Vagina (tissue), 2 donors: Measurements from ENCODE around the gene LMBRD1. TPM values are rescaled to one million over a fixed set of nuclear protein-coding genes. Genes with fewer than 3 reads are reported as not detected.

Experiments
- DNase-seq, 2 donors: peaks; one replicate each; pipeline ENCODE4 v3.0.0-alpha.2; 2017; ENCODE audit errors: extremely low spot score in 2 of 2
- H3K27ac ChIP-seq: fragments of 200-600 bp; sonication (generic); one replicate; pipeline ENCODE4 v1.5.1; 2019
- H3K27me3 ChIP-seq: fragments of 200-600 bp; sonication (generic); one replicate; pipeline ENCODE4 v1.5.1; 2019
- H3K36me3 ChIP-seq, 2 donors: fragments of 200-600 bp; sonication (generic); one replicate each; pipeline ENCODE4 v1.5.1; 2017 to 2019
- H3K4me1 ChIP-seq: fragments of 200-600 bp; sonication (generic); one replicate; pipeline ENCODE4 v1.5.1; 2019
- H3K4me3 ChIP-seq, 2 donors: fragments of 200-600 bp; sonication (generic); 1 replicate in 1 of 2; 2 replicates in 1 of 2; pipeline ENCODE4 v1.5.1; 2016 to 2019
- H3K9me3 ChIP-seq: fragments of 200-600 bp; sonication (generic); one replicate; pipeline ENCODE4 v1.5.1; 2019
- POLR2A ChIP-seq, 2 donors: fragments of 450-650 bp; IDR thresholded peaks; one replicate each; pipeline ENCODE4 v1.6.1; 2017; ENCODE audit warnings: antibody characterized with exemption in 2 of 2, mild to moderate bottlenecking in 2 of 2, moderate library complexity in 2 of 2
- POLR2AphosphoS5 ChIP-seq, 2 donors: sonication (generic); formaldehyde crosslinking; IDR thresholded peaks; one replicate each; pipeline ENCODE4 v1.9.0; 2017; ENCODE audit warnings: antibody characterized with exemption in 2 of 2, mild to moderate bottlenecking in 2 of 2, low read depth in 1 of 2; ENCODE audit not compliant: insufficient read depth in 1 of 2
- intact Hi-C: fragments of 100-400 bp; cut with DNase I; formaldehyde crosslinking; loops from one replicate; pipeline ENCODE4 v1.15.1; 2023
- total RNA-seq: library from RNA; depleted of rRNA; stranded (reverse); fragments of >200 nt; gene quantifications from one replicate; pipeline ENCODE4 v1.2.3, GENCODE V29; 2016
- TF ChIP-seq, protein P1 (sequence below), 3 experiments: fragments of 450-650 bp in 2 of 3; fragments of 200-600 bp in 1 of 3; sonication (generic) in 1 of 3; IDR thresholded peaks; one replicate each; pipeline ENCODE4 v1.5.1; 2017 to 2019; ENCODE audit warnings: antibody characterized with exemption in 3 of 3, mild to moderate bottlenecking in 2 of 3, moderate library complexity in 2 of 3

The LMBRD1 gene
- total RNA-seq, 1 donor from 2014 or later: 36.6 TPM

DNA sequence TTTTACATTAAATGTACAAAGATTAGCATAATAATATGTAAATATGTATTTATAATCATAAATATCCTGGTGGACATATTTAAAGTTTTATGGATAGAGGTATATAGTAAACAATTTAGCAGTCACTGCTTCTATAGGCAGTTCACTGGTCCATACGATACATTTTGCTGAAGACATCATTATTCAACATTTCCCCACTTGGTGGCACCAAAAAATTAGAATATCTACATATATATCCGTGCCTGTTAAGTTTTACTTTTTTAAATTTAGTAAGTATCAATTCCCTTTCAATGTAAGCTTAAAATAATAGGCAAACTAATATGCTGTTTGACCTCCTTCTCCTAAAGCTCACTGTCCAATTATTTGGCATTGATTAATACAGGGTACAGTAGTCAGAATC, 64.2 kb downstream of the LMBRD1 start:
- Histone ChIP-seq H3K27ac (no peak overlapping the region), H3K9me3 (no peaks in the 10 kb centered on the region), H3K36me3 (peaks cover 0 to 7% of the 10 kb centered on the region in 2 donors), H3K4me3 (no peak overlapping the region), H3K4me1 (no peaks in the 10 kb centered on the region), H3K27me3 (no peaks in the 10 kb centered on the region)
- TF ChIP-seq POLR2AphosphoS5 (IDR thresholded peaks at IDR 0.05; ENCODE audit: insufficient read depth in 1 of 2, low read depth in 1 of 2): no peak
- TF ChIP-seq POLR2A (IDR thresholded peaks at IDR 0.05): no peak
- TF ChIP-seq, protein P1, sequence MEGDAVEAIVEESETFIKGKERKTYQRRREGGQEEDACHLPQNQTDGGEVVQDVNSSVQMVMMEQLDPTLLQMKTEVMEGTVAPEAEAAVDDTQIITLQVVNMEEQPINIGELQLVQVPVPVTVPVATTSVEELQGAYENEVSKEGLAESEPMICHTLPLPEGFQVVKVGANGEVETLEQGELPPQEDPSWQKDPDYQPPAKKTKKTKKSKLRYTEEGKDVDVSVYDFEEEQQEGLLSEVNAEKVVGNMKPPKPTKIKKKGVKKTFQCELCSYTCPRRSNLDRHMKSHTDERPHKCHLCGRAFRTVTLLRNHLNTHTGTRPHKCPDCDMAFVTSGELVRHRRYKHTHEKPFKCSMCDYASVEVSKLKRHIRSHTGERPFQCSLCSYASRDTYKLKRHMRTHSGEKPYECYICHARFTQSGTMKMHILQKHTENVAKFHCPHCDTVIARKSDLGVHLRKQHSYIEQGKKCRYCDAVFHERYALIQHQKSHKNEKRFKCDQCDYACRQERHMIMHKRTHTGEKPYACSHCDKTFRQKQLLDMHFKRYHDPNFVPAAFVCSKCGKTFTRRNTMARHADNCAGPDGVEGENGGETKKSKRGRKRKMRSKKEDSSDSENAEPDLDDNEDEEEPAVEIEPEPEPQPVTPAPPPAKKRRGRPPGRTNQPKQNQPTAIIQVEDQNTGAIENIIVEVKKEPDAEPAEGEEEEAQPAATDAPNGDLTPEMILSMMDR (IDR thresholded peaks at IDR 0.05): no peak
- intact Hi-C loops: no loop called here
- no peak for DNase-seq

DNA sequence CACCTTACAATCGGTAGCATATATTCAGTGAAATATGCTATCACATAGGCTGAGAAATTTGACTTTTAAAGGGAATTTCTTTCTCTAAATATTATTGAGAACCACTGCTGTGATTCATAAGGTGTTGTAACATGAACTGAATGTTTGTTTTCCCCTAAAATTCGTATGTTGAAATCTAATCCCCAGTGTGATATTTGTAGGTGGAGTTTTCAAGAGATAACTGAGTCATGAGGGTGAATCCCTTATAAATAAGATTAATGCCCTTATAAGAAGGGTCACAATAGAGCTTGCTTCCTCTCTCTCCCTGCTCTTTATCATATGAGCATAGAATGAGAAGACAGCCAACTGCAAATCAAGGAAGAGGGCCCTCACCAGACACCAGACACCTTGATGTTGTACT, 64.8 kb downstream of the LMBRD1 start:
- Histone ChIP-seq H3K4me1 (no peaks in the 10 kb centered on the region), H3K36me3 (peaks cover 0 to 4% of the 10 kb centered on the region in 2 donors), H3K27me3 (no peaks in the 10 kb centered on the region), H3K27ac (no peak overlapping the region), H3K9me3 (no peaks in the 10 kb centered on the region), H3K4me3 (no peak overlapping the region)
- TF ChIP-seq POLR2A (IDR thresholded peaks at IDR 0.05): no peak
- TF ChIP-seq POLR2AphosphoS5 (IDR thresholded peaks at IDR 0.05; ENCODE audit: insufficient read depth in 1 of 2, low read depth in 1 of 2): no peak
- TF ChIP-seq, protein P1 (IDR thresholded peaks at IDR 0.05): no peak
- intact Hi-C loops: no loop called here
- DNase-seq: no peak

DNA sequence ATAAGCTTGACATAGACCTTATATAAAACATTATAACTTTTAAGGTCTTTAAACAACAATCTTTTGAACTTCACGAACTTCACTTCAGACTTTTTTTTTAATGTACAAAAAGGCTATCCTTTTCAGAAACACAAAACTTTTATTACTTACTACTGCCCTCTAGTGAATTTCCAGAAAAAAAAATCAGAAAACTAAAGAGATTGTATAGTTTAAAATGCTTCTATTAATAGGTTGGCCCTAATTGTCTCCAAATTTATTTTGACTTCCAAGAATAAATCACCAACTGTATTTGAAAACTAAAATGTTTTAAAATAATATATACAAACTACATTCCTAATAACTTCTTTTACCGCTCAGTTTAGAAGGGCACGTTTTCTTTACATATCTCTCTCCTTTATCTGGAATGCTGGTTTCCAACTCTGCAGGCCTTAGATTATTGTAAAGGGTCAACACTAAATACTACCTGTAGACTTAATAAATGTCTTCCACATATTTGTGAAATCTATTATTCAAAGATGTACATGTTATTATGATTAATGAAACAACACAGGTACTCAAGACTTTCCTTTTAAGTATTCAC, 66.8 kb downstream of the LMBRD1 start:
- TF ChIP-seq POLR2AphosphoS5 (IDR thresholded peaks at IDR 0.05; ENCODE audit: insufficient read depth in 1 of 2, low read depth in 1 of 2): no peak
- TF ChIP-seq, protein P1 (IDR thresholded peaks at IDR 0.05): no peak
- no peak for TF ChIP-seq POLR2A (IDR thresholded peaks at IDR 0.05)
- intact Hi-C loops: no loop called here

DNA sequence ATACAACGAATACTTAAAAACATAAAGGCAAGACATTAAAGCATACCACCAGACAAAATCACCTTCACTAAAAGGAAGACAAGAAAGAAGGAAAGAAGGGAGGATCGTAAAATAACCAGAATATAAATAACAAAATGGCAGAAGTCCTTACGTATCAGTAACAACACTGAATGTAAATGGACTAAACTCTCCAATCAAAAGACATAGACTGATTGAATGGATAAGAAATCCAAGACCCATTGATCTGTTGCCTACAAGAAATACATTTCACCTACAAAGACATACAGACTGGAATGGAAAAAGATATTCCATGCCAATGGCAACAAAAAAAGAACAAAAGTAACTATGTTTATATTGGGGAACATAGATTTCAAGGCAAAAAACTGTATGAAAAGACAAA, 74.1 kb downstream of the LMBRD1 start:
- Histone ChIP-seq H3K4me3 (no peak overlapping the region), H3K27me3 (no peaks in the 10 kb centered on the region), H3K4me1 (no peaks in the 10 kb centered on the region), H3K27ac (no peak overlapping the region), H3K36me3 (peaks cover 0 to 17% of the 10 kb centered on the region in 2 donors), H3K9me3 (peaks cover 5% of the 10 kb centered on the region)
- TF ChIP-seq POLR2AphosphoS5 (IDR thresholded peaks at IDR 0.05; ENCODE audit: insufficient read depth in 1 of 2, low read depth in 1 of 2) (no peak), POLR2A (IDR thresholded peaks at IDR 0.05) (no peak)
- TF ChIP-seq, protein P1 (IDR thresholded peaks at IDR 0.05): no peak
- intact Hi-C loops: no loop called here
- DNase-seq: no peak

More for the DNA sequence above, 66.8 kb downstream of the LMBRD1 start:
- H3K27ac ChIP-seq: no peak overlapping the region
- DNase-seq: no peak
- peaks cover 5% of the 10 kb centered on the region for H3K9me3 ChIP-seq
- H3K27me3 ChIP-seq: no peaks in the 10 kb centered on the region
- H3K4me1 ChIP-seq: no peaks in the 10 kb centered on the region
- no peak overlapping the region for H3K4me3 ChIP-seq
- no peaks in the 10 kb centered on the region for H3K36me3 ChIP-seq

DNA sequence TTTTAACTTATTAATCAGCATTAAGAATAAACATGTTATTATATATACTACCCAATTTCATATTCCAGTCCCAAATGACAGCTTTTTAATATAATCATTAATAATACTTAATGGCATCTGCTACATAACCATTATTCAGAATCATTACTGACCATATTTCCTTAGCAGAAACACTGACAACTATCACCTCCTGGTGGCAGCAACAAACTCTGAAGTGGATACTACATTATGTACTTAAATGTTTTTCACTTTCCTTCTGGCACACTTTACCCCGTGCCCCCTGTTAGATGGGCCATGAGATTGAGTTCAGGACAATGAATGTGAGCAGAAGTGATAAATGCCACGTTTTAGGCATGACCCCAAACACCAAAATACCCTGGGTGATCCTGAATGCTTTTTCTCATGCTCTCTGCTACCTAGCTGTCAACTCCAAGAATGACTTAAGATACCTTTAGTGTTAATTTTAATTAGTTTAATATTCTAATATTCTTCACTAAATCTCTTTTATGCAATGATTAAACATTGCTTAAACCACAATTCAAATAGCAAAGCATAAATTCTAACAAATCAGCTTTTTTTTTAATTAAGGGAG, 77.1 kb downstream of the LMBRD1 start:
- TF ChIP-seq POLR2AphosphoS5 (IDR thresholded peaks at IDR 0.05; ENCODE audit: insufficient read depth in 1 of 2, low read depth in 1 of 2) (no peak), POLR2A (IDR thresholded peaks at IDR 0.05) (no peak)
- TF ChIP-seq, protein P1 (IDR thresholded peaks at IDR 0.05): no peak
- intact Hi-C loops: no loop called here
- H3K4me3 ChIP-seq: no peak overlapping the region
- no peak for DNase-seq
- no peaks in the 10 kb centered on the region for H3K27me3 ChIP-seq
- peaks cover 0 to 15% of the 10 kb centered on the region in 2 donors for H3K36me3 ChIP-seq
- H3K9me3 ChIP-seq: no peaks in the 10 kb centered on the region
- H3K27ac ChIP-seq: no peak overlapping the region
- no peaks in the 10 kb centered on the region for H3K4me1 ChIP-seq
